ENCODE data around the gene ACP2. TPM values are rescaled to one million over a fixed set of nuclear protein-coding genes. Genes with fewer than 3 reads are reported as not detected.

Gene ACP2
- total and polyA plus RNA-seq, 2 donors (not counting 1 experiment from before 2014, with no cell fraction given): 16.3 to 29.5 TPM

DNA sequence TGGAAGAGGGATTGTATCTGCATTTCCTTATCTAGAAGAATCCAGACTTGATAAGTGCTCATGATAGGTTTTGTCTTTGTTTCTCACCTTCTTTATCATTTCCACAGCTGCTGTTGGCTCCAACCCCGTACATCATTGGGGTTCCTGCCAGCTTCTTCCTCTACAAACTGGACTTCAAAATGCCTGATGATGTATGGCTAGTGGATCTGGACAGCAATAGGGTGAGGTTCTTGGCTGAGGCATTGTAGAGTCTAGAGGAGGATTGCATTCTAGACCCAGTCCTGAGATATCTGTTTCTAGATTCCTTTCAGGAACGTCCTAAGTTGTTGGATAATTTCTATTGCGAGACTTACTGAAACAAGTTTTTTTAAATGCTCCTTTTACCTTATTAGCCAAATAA, 29.4 kb upstream of the ACP2 start:
- Histone ChIP-seq H3K36me3 (replicated peaks in 1 of 2; ENCODE audit: control extremely low read depth in 1 of 2, control insufficient read depth in 1 of 2, extremely low read depth in 1 of 2, insufficient read depth in 2 of 2, low read length in 1 of 2) (peaks cover 18 to 84% of the 10 kb centered on the region in 2 experiments), H3K27ac (ENCODE audit: low read length in 2 of 2) (no peak overlapping the region), H3K9ac (ENCODE audit: low read length) (no peak overlapping the region), H3K9me3 (ENCODE audit: control extremely low read depth in 1 of 3, control insufficient read depth in 2 of 3, insufficient read depth in 1 of 3, low read length in 2 of 3) (no peaks in the 10 kb centered on the region), H3K4me3 (ENCODE audit: control extremely low read depth in 1 of 5, extremely low read depth in 1 of 5, insufficient read depth in 1 of 5, low read depth in 2 of 5, low read length in 4 of 5) (no peak overlapping the region), H4K20me1 (ENCODE audit: control insufficient read depth, insufficient read depth, low read length, poor library complexity, severe bottlenecking) (peaks cover 32% of the 10 kb centered on the region), H2AFZ (ENCODE audit: insufficient read depth, low read depth, low read length, poor library complexity, severe bottlenecking) (no peak overlapping the region), H3K27me3 (replicated peaks in 1 of 4; ENCODE audit: control extremely low read depth in 1 of 4, control insufficient read depth in 3 of 4, insufficient read depth in 4 of 4, low read length in 3 of 4) (no peaks in the 10 kb centered on the region), H3K4me2 (replicated peaks; ENCODE audit: low read depth, low read length, poor library complexity, severe bottlenecking) (no peak overlapping the region), H3K79me2 (ENCODE audit: control insufficient read depth, insufficient read depth, low read length) (peaks cover 56% of the 10 kb centered on the region), H3K4me1 (ENCODE audit: control insufficient read depth in 2 of 2, insufficient read depth in 2 of 2, low read length in 2 of 2) (peaks cover under 1 to 1% of the 10 kb centered on the region in 2 donors)
- H3K4me1 Mint-ChIP-seq: peaks cover 6% of the 10 kb centered on the region
- CTCF ChIA-PET: no interaction called here
- no peak overlapping the region for H3K27ac Mint-ChIP-seq
- H3K9me3 Mint-ChIP-seq (ENCODE audit: insufficient read depth): no peaks in the 10 kb centered on the region
- DNase-seq (no peak), ATAC-seq (ENCODE audit: low read depth) (no peak)
- no peaks in the 10 kb centered on the region for H3K27me3 Mint-ChIP-seq
- TF ChIP-seq CTCF (IDR thresholded peaks at IDR 0.05): no peak
- TF ChIP-seq EZH2 (IDR thresholded peaks at IDR 0.05; ENCODE audit: borderline replicate concordance, insufficient read depth, low read depth, low read length, poor library complexity, severe bottlenecking): no peak
- intact Hi-C loops (cut with micrococcal nuclease): no loop called here
- no CpG with 5 or more reads among the region's 3 CpGs for WGBS (ENCODE audit: insufficient coverage)
- POLR2A ChIA-PET: interaction anchor here (0.6 kb wide), 1 partner anchor 298 kb away, joined by 4 read pairs; no protein-coding TSS in a partner anchor
- no peak overlapping the region for H3K4me3 Mint-ChIP-seq

GRCh38 chr11:47276923-47277322, 28.3 kb upstream of the ACP2 start:
- Histone ChIP-seq H3K4me3 (ENCODE audit: control extremely low read depth in 1 of 5, extremely low read depth in 1 of 5, insufficient read depth in 1 of 5, low read depth in 2 of 5, low read length in 4 of 5) (no peak overlapping the region), H2AFZ (ENCODE audit: insufficient read depth, low read depth, low read length, poor library complexity, severe bottlenecking) (no peak overlapping the region), H3K79me2 (ENCODE audit: control insufficient read depth, insufficient read depth, low read length) (peaks cover 65% of the 10 kb centered on the region), H3K9ac (ENCODE audit: low read length) (no peak overlapping the region), H3K36me3 (replicated peaks in 1 of 2; ENCODE audit: control extremely low read depth in 1 of 2, control insufficient read depth in 1 of 2, extremely low read depth in 1 of 2, insufficient read depth in 2 of 2, low read length in 1 of 2) (peaks cover 18 to 75% of the 10 kb centered on the region in 2 experiments), H3K4me1 (ENCODE audit: control insufficient read depth in 2 of 2, insufficient read depth in 2 of 2, low read length in 2 of 2) (peaks cover 12 to 13% of the 10 kb centered on the region in 2 donors), H4K20me1 (ENCODE audit: control insufficient read depth, insufficient read depth, low read length, poor library complexity, severe bottlenecking) (peaks cover 44% of the 10 kb centered on the region), H3K27me3 (replicated peaks in 1 of 4; ENCODE audit: control extremely low read depth in 1 of 4, control insufficient read depth in 3 of 4, insufficient read depth in 4 of 4, low read length in 3 of 4) (no peaks in the 10 kb centered on the region), H3K4me2 (replicated peaks; ENCODE audit: low read depth, low read length, poor library complexity, severe bottlenecking) (no peak overlapping the region), H3K9me3 (ENCODE audit: control extremely low read depth in 1 of 3, control insufficient read depth in 2 of 3, insufficient read depth in 1 of 3, low read length in 2 of 3) (no peaks in the 10 kb centered on the region), H3K27ac (ENCODE audit: low read length in 2 of 2) (no peak overlapping the region)
- Mint-ChIP-seq H3K4me1 (peaks cover 18% of the 10 kb centered on the region), H3K9me3 (ENCODE audit: insufficient read depth) (no peaks in the 10 kb centered on the region), H3K4me3 (no peak overlapping the region), H3K27ac (no peak overlapping the region), H3K27me3 (no peaks in the 10 kb centered on the region)
- no CpG with 5 or more reads among the region's 4 CpGs for WGBS (ENCODE audit: insufficient coverage)
- TF ChIP-seq CTCF (IDR thresholded peaks at IDR 0.05) (no peak), EZH2 (IDR thresholded peaks at IDR 0.05; ENCODE audit: borderline replicate concordance, insufficient read depth, low read depth, low read length, poor library complexity, severe bottlenecking) (no peak)
- ATAC-seq (ENCODE audit: low read depth): no peak
- no peak for DNase-seq
- POLR2A ChIA-PET: no interaction called here
- CTCF ChIA-PET: no interaction called here
- intact Hi-C loops (cut with micrococcal nuclease): no loop called here

All from B cell (primary cell).